Measurements from ENCODE around the gene PRDM16.

- TF ChIP-seq POLR2A (IDR thresholded peaks at IDR 0.05) (no peak), CTCF (IDR thresholded peaks at IDR 0.05) (no peak)
Measured at GRCh38 chr1:3227893-3228292, 158.9 kb downstream of the PRDM16 start.
